Cortex of kidney (tissue), 1 donor: ENCODE results near the gene COL28A1.

Experiments
- DNase-seq: peaks from one replicate; lab custom pipeline; 2025; lab: John Stamatoyannopoulos, UW

COL28A1 gene

GRCh38 chr7:7331523-7331922, 204.2 kb downstream of the COL28A1 start:
- no peak for DNase-seq

- DNase-seq, result no peak
Measured at GRCh38 chr7:7330997-7331396, 204.7 kb downstream of the COL28A1 start.

- no peak for DNase-seq
Measured at GRCh38 chr7:7329326-7329725, 206.3 kb downstream of the COL28A1 start.

- no peak for DNase-seq
Measured at GRCh38 chr7:7327423-7327822, 208.2 kb downstream of the COL28A1 start.

GRCh38 chr7:7324698-7325097, 211.0 kb downstream of the COL28A1 start:
- no peak for DNase-seq

GRCh38 chr7:7323921-7324320, 211.8 kb downstream of the COL28A1 start:
- no peak for DNase-seq

GRCh38 chr7:7323352-7323751, 212.3 kb downstream of the COL28A1 start:
- no peak for DNase-seq

- DNase-seq, result no peak
Measured at GRCh38 chr7:7321681-7322080, 214.0 kb downstream of the COL28A1 start.

- no peak for DNase-seq
Measured at GRCh38 chr7:7318601-7319000, 217.1 kb downstream of the COL28A1 start.

GRCh38 chr7:7317850-7318249, 217.8 kb downstream of the COL28A1 start:
- DNase-seq, result no peak

- no peak for DNase-seq
Measured at GRCh38 chr7:7315851-7316250, 219.8 kb downstream of the COL28A1 start.

- DNase-seq, result no peak
Measured at GRCh38 chr7:7312323-7312722, 223.3 kb downstream of the COL28A1 start.

- DNase-seq, result no peak
Measured at GRCh38 chr7:7311001-7311400, 224.7 kb downstream of the COL28A1 start.

GRCh38 chr7:7309203-7309602, 226.5 kb downstream of the COL28A1 start:
- no peak for DNase-seq
